HepG2 (cell line): ENCODE data around the gene CEP97. TPM values are rescaled to one million over a fixed set of nuclear protein-coding genes. Genes with fewer than 3 reads are reported as not detected.

Experiments
- ATAC-seq: fragments of 200-7000 bp; cut with Tn5 transposase; 3 replicates; pipeline ENCODE4 v1.9.1; 2020; ENCODE audit warnings: mild to moderate bottlenecking, moderate library complexity
- BruUV-seq: library from RNA; stranded (reverse); fragments of 400-500 nt; replicated peaks from 2 replicates; lab custom pipeline; 2021; lab: Mats Ljungman, UMichigan
- CTCF ChIA-PET: fragments of 300-600 bp; formaldehyde crosslinking; extraction: SDS; loops from one replicate; lab custom pipeline; 2021; ENCODE audit warnings: low total read pairs, inconsistent platforms, low intra/inter-chr PET ratio; lab: Yijun Ruan, JAX
- POLR2A ChIA-PET: fragments of 350-600 bp; sonication (Branson Sonifier 250); formaldehyde crosslinking; loops from one replicate; lab custom pipeline; 2020; ENCODE audit warnings: antibody characterized with exemption, inconsistent platforms; lab: Yijun Ruan, JAX
- DNase-seq: peaks from one replicate; pipeline ENCODE4 v3.0.0-alpha.2; 2015; ENCODE audit warnings: low spot score
- FAIRE-seq: peaks from 3 replicates; lab custom pipeline; 2011; peaks lifted over from hg19 to GRCh38; lab: Jason Lieb, UNC
- H2AFZ ChIP-seq: one replicate; pipeline ENCODE4 v1.6.1; 2011; ENCODE audit warnings: low read length, inconsistent platforms
- H3K27ac ChIP-seq: fragments of 300-600 bp; 3 replicates; pipeline ENCODE4 v1.8.0; 2011; ENCODE audit warnings: mixed run types, mild to moderate bottlenecking, mixed read lengths, low read length, inconsistent platforms; ENCODE audit not compliant: insufficient read depth; ENCODE audit errors: extremely low read length
- H3K27me3 ChIP-seq, 2 experiments: fragments of 200-600 bp in 1 of 2; 2 replicates in 1 of 2; 3 replicates in 1 of 2; pipeline versions ENCODE4 v1.6.0 to v1.8.0; 2011; ENCODE audit warnings: low read length in 2 of 2, mild to moderate bottlenecking in 2 of 2, moderate library complexity in 2 of 2, inconsistent platforms in 1 of 2; ENCODE audit not compliant: insufficient read depth in 2 of 2, control insufficient read depth in 1 of 2
- H3K36me3 ChIP-seq, 2 experiments: fragments of 200-600 bp in 1 of 2; replicated peaks in 1 of 2; 2 replicates in 1 of 2; 3 replicates in 1 of 2; pipeline versions ENCODE4 v1.5.1 to v1.8.0; 2011; ENCODE audit warnings: low read length in 2 of 2, inconsistent platforms in 1 of 2; ENCODE audit not compliant: insufficient read depth in 2 of 2, control insufficient read depth in 1 of 2
- H3K4me1 ChIP-seq: 2 replicates; pipeline ENCODE4 v1.5.1; 2012; ENCODE audit warnings: low read length, inconsistent platforms; ENCODE audit not compliant: insufficient read depth
- H3K4me2 ChIP-seq: 2 replicates; pipeline ENCODE4 v1.6.0; 2011; ENCODE audit warnings: low read depth, low read length, inconsistent platforms
- H3K4me3 ChIP-seq, 3 experiments: fragments of 200-600 bp in 1 of 3; sonication (generic), shearing (Covaris generic) in 1 of 3; replicated peaks in 1 of 3; 2 replicates each; pipeline ENCODE4 v1.5.1; 2011 to 2016; ENCODE audit warnings: low read length in 3 of 3, inconsistent platforms in 2 of 3, low read depth in 2 of 3, mild to moderate bottlenecking in 2 of 3, control low read depth in 1 of 3, mixed read lengths in 1 of 3; ENCODE audit not compliant: insufficient read depth in 1 of 3
- H3K79me2 ChIP-seq: one replicate; pipeline ENCODE4 v1.6.1; 2011; ENCODE audit warnings: low read length, inconsistent platforms; ENCODE audit not compliant: insufficient read depth
- H3K9ac ChIP-seq: 2 replicates; pipeline ENCODE4 v1.6.0; 2011; ENCODE audit warnings: mild to moderate bottlenecking, low read depth, low read length, inconsistent platforms; ENCODE audit not compliant: insufficient read depth
- H3K9me3 ChIP-seq: 2 replicates; pipeline ENCODE4 v1.5.1; 2012; ENCODE audit warnings: mild to moderate bottlenecking, low read length
- H4K20me1 ChIP-seq: 2 replicates; pipeline ENCODE4 v1.6.0; 2011; ENCODE audit warnings: inconsistent platforms, mild to moderate bottlenecking, low read length, moderate library complexity; ENCODE audit not compliant: insufficient read depth
- SMC3 ChIP-seq: IDR thresholded peaks from 2 replicates; pipeline ENCODE4 v1.6.1; 2011; ENCODE audit warnings: low read length, improper control_type of control experiment
- STAG1 ChIP-seq: sonication (generic); formaldehyde crosslinking; IDR thresholded peaks from 2 replicates; pipeline ENCODE4 v1.4.0; 2020; ENCODE audit warnings: missing genetic modification reagents
- WGBS: methylation state at CpG from one replicate; pipeline ENCODE4 v1.1.6; 2017; ENCODE audit warnings: low lambda C conversion rate; 5-methylcytosine and 5-hydroxymethylcytosine counted together
- in situ Hi-C: cut with HindIII; loops from 2 replicates; pipeline ENCODE4 v1.10.0; 2017; ENCODE audit warnings: low pct_unique_long_range_greater_than_20kb; ENCODE audit not compliant: extremely low pct_ligation_motif_present
- intact Hi-C: fragments of 100-400 bp; cut with micrococcal nuclease; formaldehyde crosslinking; loops from one replicate; pipeline ENCODE4 v1.10.0; 2022; ENCODE audit not compliant: unreplicated experiment
- polyA plus RNA-seq, 8 experiments: library from polyadenylated mRNA; depleted of rRNA in 3 of 8; stranded (reverse) in 7 of 8; unstranded in 1 of 8; fragments of >200 nt; fragmentation: Illumina TruSeq in 4 of 8; extraction: Trizol in 4 of 8; gene quantifications; 2 replicates each; pipeline versions ENCODE4 v1.2.1 to v1.2.3, GENCODE V29; 2011 to 2016; ENCODE audit warnings: low read depth in 4 of 8, missing spikeins in 1 of 8, mixed read lengths in 1 of 8; ENCODE audit not compliant: insufficient read depth in 1 of 8
- total RNA-seq, 5 experiments: library from RNA; depleted of rRNA; stranded (reverse); fragments of >200 nt; fragmentation: Illumina TruSeq; extraction: Trizol; gene quantifications; 2 replicates each; pipeline ENCODE4 v1.2.3, GENCODE V29; 2016; ENCODE audit warnings: low read depth in 1 of 5
- TF ChIP-seq, protein P1 (sequence below): sonication (generic); formaldehyde crosslinking; IDR thresholded peaks from 2 replicates; pipeline ENCODE4 v1.9.0; 2021; ENCODE audit warnings: missing genetic modification reagents, borderline replicate concordance
- TF ChIP-seq, protein P2 (sequence below): sonication (generic); formaldehyde crosslinking; IDR thresholded peaks from 2 replicates; pipeline ENCODE4 v1.5.0; 2020; ENCODE audit warnings: mild to moderate bottlenecking, missing genetic modification reagents, moderate library complexity

CEP97 gene
- total and polyA plus RNA-seq, 2 of the 13 experiments (the other 11 are each of a cell fraction or from before 2014, with no cell fraction given), result 0.99 to 6.5 TPM

DNA sequence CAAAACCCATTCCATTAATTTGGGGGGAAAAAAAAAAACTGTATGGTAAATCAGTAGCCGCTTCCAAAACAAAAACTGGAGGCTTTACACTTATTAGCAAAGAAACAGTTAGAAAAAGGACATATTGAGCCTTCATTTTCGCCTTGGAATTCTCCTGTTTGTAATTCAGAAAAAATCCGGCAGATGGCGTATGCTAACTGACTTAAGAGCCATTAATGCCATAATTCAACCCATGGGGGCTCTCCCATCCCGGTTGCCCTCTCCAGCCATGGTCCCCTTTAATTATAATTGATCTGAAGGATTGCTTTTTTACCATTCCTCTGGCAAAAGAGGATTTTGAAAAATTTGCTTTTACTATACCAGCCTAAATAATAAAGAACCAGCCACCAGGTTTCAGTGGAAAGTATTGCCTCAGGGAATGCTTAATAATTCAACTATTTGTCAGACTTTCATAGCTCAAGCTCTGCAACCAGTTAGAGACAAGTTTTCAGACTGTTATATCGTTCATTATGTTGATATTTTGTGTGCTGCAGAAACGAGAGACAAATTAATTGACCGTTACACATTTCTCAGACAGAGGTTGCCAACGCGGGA lies 28.5 kb upstream of the CEP97 start:
- Histone ChIP-seq H3K36me3 (no peaks in the 10 kb centered on the region), H3K4me2 (no peak overlapping the region), H3K79me2 (no peaks in the 10 kb centered on the region), H3K9ac (no peak overlapping the region), H3K9me3 (no peaks in the 10 kb centered on the region), H4K20me1 (no peaks in the 10 kb centered on the region), H3K4me3 (no peak overlapping the region), H3K27me3 (no peaks in the 10 kb centered on the region), H3K27ac (no peak overlapping the region), H3K4me1 (0 out of 2 replicates have a peak, but pooled peaks cover 5% of the 10 kb centered on the region), H2AFZ (no peak overlapping the region)
- ChIA-PET POLR2A (no interaction called here), CTCF (interaction anchor here (0.8 kb wide), 1 partner anchor 12 kb away, joined by 3 read pairs; no protein-coding TSS in a partner anchor)
- WGBS, result 33% methylated on average over 10 of the region's 10 CpGs
- no TSS peak for BruUV-seq
- peak; percentile 67 for DNase-seq
- intact Hi-C loops, result loop anchor here (1.0 kb wide), 1 partner anchor 107 kb away; no protein-coding TSS in a partner anchor
- in situ Hi-C loops, result no loop called here
- FAIRE-seq, result peak; percentile 77
- ATAC-seq, result no peak
- TF ChIP-seq SMC3, result peak; percentile 25; the same call in 1 of the 2 replicates
- peak; percentile 55 for TF ChIP-seq STAG1 (CRISPR knock-in tag)
- TF ChIP-seq, protein P1, sequence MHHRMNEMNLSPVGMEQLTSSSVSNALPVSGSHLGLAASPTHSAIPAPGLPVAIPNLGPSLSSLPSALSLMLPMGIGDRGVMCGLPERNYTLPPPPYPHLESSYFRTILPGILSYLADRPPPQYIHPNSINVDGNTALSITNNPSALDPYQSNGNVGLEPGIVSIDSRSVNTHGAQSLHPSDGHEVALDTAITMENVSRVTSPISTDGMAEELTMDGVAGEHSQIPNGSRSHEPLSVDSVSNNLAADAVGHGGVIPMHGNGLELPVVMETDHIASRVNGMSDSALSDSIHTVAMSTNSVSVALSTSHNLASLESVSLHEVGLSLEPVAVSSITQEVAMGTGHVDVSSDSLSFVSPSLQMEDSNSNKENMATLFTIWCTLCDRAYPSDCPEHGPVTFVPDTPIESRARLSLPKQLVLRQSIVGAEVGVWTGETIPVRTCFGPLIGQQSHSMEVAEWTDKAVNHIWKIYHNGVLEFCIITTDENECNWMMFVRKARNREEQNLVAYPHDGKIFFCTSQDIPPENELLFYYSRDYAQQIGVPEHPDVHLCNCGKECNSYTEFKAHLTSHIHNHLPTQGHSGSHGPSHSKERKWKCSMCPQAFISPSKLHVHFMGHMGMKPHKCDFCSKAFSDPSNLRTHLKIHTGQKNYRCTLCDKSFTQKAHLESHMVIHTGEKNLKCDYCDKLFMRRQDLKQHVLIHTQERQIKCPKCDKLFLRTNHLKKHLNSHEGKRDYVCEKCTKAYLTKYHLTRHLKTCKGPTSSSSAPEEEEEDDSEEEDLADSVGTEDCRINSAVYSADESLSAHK, result no peak
- TF ChIP-seq, protein P2, sequence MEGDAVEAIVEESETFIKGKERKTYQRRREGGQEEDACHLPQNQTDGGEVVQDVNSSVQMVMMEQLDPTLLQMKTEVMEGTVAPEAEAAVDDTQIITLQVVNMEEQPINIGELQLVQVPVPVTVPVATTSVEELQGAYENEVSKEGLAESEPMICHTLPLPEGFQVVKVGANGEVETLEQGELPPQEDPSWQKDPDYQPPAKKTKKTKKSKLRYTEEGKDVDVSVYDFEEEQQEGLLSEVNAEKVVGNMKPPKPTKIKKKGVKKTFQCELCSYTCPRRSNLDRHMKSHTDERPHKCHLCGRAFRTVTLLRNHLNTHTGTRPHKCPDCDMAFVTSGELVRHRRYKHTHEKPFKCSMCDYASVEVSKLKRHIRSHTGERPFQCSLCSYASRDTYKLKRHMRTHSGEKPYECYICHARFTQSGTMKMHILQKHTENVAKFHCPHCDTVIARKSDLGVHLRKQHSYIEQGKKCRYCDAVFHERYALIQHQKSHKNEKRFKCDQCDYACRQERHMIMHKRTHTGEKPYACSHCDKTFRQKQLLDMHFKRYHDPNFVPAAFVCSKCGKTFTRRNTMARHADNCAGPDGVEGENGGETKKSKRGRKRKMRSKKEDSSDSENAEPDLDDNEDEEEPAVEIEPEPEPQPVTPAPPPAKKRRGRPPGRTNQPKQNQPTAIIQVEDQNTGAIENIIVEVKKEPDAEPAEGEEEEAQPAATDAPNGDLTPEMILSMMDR, result peak; percentile 61
